ENCODE results near the gene YAP1.

Gene YAP1

DNA sequence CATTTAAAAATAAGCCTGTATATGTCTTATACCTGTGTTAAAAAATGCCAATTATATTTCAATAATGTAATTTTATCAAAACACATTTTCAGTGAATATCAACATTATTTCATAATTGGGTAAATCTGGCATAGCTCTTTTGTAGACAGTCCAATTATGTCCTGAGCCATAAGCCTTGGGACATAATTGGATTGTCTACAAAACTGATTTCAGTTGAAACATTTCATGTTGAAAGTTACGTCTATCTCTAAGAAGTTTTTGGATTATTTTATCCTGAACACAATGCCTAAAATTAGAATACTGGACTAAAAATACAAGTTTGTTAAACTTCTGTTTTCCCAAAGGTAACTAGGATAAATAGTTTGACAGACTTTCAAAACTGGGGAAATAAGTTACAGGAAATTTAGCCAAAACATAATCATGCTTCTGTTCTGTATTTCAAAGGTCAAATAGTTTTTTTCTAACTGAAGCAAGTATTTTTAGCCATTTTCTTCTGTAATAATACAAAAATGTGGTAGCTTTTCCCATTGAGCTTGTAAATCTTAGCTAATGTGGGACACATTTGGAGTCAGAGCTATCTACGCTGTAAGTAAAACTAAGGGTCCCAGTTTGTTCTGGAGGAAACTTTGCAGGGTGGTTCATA is 106.3 kb downstream of the YAP1 start:
- TF ChIP-seq, protein P1, sequence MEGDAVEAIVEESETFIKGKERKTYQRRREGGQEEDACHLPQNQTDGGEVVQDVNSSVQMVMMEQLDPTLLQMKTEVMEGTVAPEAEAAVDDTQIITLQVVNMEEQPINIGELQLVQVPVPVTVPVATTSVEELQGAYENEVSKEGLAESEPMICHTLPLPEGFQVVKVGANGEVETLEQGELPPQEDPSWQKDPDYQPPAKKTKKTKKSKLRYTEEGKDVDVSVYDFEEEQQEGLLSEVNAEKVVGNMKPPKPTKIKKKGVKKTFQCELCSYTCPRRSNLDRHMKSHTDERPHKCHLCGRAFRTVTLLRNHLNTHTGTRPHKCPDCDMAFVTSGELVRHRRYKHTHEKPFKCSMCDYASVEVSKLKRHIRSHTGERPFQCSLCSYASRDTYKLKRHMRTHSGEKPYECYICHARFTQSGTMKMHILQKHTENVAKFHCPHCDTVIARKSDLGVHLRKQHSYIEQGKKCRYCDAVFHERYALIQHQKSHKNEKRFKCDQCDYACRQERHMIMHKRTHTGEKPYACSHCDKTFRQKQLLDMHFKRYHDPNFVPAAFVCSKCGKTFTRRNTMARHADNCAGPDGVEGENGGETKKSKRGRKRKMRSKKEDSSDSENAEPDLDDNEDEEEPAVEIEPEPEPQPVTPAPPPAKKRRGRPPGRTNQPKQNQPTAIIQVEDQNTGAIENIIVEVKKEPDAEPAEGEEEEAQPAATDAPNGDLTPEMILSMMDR (IDR thresholded peaks at IDR 0.05) = no peak
- Histone ChIP-seq H3K9me3 (no peaks in the 10 kb centered on the region), H3K4me1 (ENCODE audit: control insufficient read depth in 1 of 2, insufficient read depth in 1 of 2, low read depth in 1 of 2, low read length in 1 of 2) (no peaks in the 10 kb centered on the region), H3K4me3 (ENCODE audit: low read depth in 1 of 2, low read length in 1 of 2) (no peak overlapping the region), H3K27me3 (peaks cover 23% of the 10 kb centered on the region), H3K36me3 (no peaks in the 10 kb centered on the region), H3K27ac (no peak overlapping the region)

DNA sequence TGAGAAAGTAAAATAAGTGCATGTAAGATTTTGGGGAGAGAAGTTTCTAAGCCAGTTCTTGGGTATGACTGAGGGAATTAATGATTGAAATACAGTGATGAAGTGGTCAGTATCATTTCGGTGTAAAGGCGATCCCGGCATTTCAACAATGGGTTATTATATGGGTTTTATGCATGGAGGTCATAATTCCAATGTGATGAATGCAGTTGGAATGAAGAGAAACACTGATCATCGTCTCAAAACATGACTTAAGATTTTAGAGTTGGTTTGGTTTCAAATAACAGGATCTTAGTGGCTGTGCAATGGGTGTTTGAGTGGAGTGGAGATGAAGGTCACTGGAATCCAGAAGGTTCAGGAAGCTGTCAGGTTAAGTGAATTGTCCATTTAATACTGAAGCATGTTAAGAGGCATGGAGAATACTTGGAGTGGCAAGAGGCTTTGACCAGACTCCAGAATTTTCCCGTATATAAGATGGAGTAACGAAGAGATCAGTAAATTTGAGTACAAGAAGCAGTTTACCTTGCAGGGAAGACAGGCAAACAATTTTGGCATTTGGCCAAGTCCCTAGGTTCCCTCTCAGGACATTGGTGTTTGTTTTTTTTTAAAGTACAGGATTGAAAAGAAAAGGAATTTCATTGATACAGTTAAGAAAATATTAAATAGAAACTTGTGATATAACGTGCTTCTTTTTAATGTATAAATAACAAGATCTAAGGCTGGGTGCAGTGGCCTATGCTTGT is 110.7 kb downstream of the YAP1 start:
- H3K9me3 ChIP-seq = no peaks in the 10 kb centered on the region
- H3K27me3 ChIP-seq = peaks cover 15% of the 10 kb centered on the region
- H3K27ac ChIP-seq = no peak overlapping the region
- no peak overlapping the region for H3K4me3 ChIP-seq (ENCODE audit: low read depth in 1 of 2, low read length in 1 of 2)
- TF ChIP-seq, protein P1 (IDR thresholded peaks at IDR 0.05) = no peak
- H3K36me3 ChIP-seq = no peaks in the 10 kb centered on the region
- H3K4me1 ChIP-seq (ENCODE audit: control insufficient read depth in 1 of 2, insufficient read depth in 1 of 2, low read depth in 1 of 2, low read length in 1 of 2) = no peaks in the 10 kb centered on the region

DNA sequence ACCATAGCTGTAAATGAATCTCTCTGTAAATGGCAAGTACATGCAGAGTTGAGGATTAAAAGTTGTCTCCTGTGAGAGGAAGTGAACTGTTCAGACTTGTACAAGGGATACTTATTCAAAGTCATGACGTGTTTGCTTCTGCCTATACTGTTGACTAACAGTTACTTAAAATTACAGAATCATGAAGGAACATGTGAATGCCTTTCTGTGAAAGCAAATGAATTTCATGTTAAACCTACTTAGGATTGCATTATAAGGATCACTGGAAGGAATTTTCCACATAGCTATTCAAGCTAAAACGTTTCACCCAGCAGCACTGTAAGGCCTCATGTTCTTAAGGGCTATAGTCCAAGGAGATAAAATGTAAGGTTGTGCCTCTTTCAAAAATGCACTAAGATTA is 113.6 kb downstream of the YAP1 start:
- TF ChIP-seq, protein P1 (IDR thresholded peaks at IDR 0.05) = no peak
- Histone ChIP-seq H3K4me1 (ENCODE audit: control insufficient read depth in 1 of 2, insufficient read depth in 1 of 2, low read depth in 1 of 2, low read length in 1 of 2) (no peaks in the 10 kb centered on the region), H3K27me3 (peaks cover 9% of the 10 kb centered on the region), H3K9me3 (no peaks in the 10 kb centered on the region), H3K27ac (no peak overlapping the region), H3K36me3 (no peaks in the 10 kb centered on the region), H3K4me3 (ENCODE audit: low read depth in 1 of 2, low read length in 1 of 2) (no peak overlapping the region)

DNA sequence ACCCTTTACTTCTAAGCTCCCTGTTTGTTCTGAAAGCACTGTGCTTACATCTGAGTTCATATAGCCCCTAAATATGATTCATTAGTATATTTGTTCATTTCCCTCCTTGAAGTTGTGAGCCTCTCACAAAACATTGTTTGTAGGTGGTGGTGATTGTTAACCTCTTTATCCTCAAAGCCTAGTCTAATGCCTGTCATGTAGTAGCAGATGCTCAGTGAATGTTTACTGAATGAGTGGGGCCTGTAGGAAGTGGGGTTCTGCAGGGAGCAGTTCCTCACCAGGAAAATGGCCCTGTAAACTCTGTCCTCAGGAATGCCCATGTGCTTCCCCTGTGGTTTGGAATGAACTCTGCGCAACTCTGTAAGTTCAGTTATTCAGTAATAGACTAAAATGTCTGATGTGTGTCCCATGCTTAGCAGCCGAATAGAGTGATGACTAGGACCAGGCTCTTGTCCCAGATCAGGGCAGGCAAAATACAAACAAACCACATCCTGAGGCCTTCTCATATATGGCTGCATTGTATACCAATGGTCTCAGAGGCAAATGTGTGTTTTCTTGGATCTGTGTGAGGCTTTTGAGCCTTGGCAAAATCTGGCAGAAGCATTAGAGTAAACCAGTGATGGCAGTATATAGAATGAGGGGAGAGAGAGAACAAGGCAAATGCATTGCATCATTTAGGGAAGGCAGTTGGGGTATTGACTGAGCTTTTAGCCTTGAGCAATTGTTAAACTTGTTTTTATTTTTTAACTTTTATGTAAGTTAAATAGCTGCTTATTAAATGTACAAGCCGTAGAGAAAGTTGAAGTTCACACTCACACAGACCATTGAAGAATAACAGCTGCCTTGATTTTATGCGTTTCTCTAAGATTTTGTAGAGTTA is 115.7 kb downstream of the YAP1 start:
- H3K9me3 ChIP-seq = no peaks in the 10 kb centered on the region
- H3K4me1 ChIP-seq (ENCODE audit: control insufficient read depth in 1 of 2, insufficient read depth in 1 of 2, low read depth in 1 of 2, low read length in 1 of 2) = no peaks in the 10 kb centered on the region
- no peak overlapping the region for H3K27ac ChIP-seq
- H3K4me3 ChIP-seq (ENCODE audit: low read depth in 1 of 2, low read length in 1 of 2) = no peak overlapping the region
- no peaks in the 10 kb centered on the region for H3K36me3 ChIP-seq
- TF ChIP-seq, protein P1 (IDR thresholded peaks at IDR 0.05) = no peak
- H3K27me3 ChIP-seq = peaks cover 15% of the 10 kb centered on the region

DNA sequence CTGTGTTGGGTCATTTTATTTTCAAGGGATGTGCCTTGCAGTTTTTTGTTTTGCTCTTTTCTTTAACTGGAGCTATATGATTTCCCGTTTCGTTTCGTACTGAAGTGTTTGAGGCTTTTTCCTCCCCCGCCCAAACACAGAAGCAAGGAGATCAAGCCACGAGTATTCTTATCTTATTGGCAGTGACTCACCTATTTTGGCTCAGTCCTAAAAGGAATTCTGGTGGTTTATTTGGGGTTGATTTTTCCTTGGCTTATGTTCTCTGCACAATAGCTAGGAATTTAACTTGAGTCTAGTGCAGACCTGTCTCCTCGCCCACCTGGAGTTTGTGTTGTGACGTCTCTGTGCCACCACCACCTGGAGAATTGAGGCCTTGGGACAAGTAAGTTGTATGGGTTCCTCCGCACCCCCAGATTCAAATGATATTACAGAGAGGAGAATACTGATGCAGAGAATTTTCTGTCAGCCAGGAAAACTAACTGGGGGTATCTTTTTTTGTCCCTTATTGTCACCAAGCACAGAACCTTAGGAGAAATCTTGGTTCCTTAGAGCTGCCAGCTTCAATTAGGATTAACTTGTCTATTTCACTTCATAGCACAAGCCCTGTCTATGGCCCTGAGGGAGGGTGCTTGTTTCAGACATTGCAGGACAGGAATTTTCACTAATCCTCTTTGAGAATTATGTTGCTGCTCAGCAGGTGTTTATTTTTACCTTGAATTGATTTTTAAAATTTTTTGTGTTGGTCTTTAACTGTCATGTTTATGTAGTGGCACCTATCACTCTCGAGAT is 116.6 kb downstream of the YAP1 start:
- TF ChIP-seq, protein P1 (IDR thresholded peaks at IDR 0.05) = no peak
- H3K27ac ChIP-seq = no peak overlapping the region
- no peaks in the 10 kb centered on the region for H3K4me1 ChIP-seq (ENCODE audit: control insufficient read depth in 1 of 2, insufficient read depth in 1 of 2, low read depth in 1 of 2, low read length in 1 of 2)
- peaks cover 24% of the 10 kb centered on the region for H3K27me3 ChIP-seq
- no peaks in the 10 kb centered on the region for H3K9me3 ChIP-seq
- H3K4me3 ChIP-seq (ENCODE audit: low read depth in 1 of 2, low read length in 1 of 2) = no peak overlapping the region
- H3K36me3 ChIP-seq = no peaks in the 10 kb centered on the region
